Esophagus squamous epithelium (tissue), 5 donors: ENCODE measurements around the gene ZNF12. TPM values are rescaled to one million over a fixed set of nuclear protein-coding genes. Genes with fewer than 3 reads are reported as not detected.

Experiments used
- DNase-seq: peaks from one replicate; lab custom pipeline; 2025; lab: John Stamatoyannopoulos, UW
- H3K27ac ChIP-seq, 4 donors: fragments of 200-600 bp; sonication (generic); one replicate each; pipeline ENCODE4 v1.5.1; 2016 to 2019; ENCODE audit warnings: mild to moderate bottlenecking in 1 of 4
- H3K27me3 ChIP-seq, 4 donors: fragments of 200-600 bp; sonication (generic); 1 replicate in 3 of 4; 2 replicates in 1 of 4; pipeline versions ENCODE4 v1.5.1 to v1.6.0; 2017 to 2021; ENCODE audit warnings: antibody characterized with exemption in 1 of 4
- H3K36me3 ChIP-seq, 3 donors: fragments of 200-600 bp; sonication (generic); one replicate each; pipeline ENCODE4 v1.5.1; 2016 to 2019
- H3K4me1 ChIP-seq, 3 donors: fragments of 200-600 bp; sonication (generic); one replicate each; pipeline ENCODE4 v1.5.1; 2017 to 2019
- H3K4me3 ChIP-seq, 4 donors: fragments of 200-600 bp; sonication (generic); 1 replicate in 3 of 4; 2 replicates in 1 of 4; pipeline ENCODE4 v1.5.1; 2016 to 2019; ENCODE audit warnings: mild to moderate bottlenecking in 2 of 4, moderate library complexity in 1 of 4
- H3K9me3 ChIP-seq, 3 donors: fragments of 200-600 bp; sonication (generic); one replicate each; pipeline ENCODE4 v1.5.1; 2016 to 2019
- CTCF ChIP-seq, 6 experiments: fragments of 450-650 bp in 4 of 6; fragments of 200-600 bp in 2 of 6; sonication (generic) in 2 of 6; IDR thresholded peaks; one replicate each; pipeline ENCODE4 v1.5.1; 2016 to 2019; ENCODE audit warnings: antibody characterized with exemption in 6 of 6, mild to moderate bottlenecking in 4 of 6, moderate library complexity in 4 of 6
- POLR2A ChIP-seq, 4 donors: fragments of 450-650 bp; IDR thresholded peaks; one replicate each; pipeline ENCODE4 v1.6.1; 2017; ENCODE audit warnings: antibody characterized with exemption in 4 of 4, mild to moderate bottlenecking in 4 of 4, moderate library complexity in 3 of 4
- WGBS, 2 donors: methylation state at CpG; one replicate each; pipeline ENCODE4 v1.1.5; 2018; 5-methylcytosine and 5-hydroxymethylcytosine counted together
- intact Hi-C: fragments of 100-400 bp; cut with DNase I; formaldehyde crosslinking; loops from one replicate; pipeline ENCODE4 v1.15.0; 2022
- total RNA-seq, 4 donors: library from RNA; depleted of rRNA; stranded (reverse); fragments of >200 nt; gene quantifications; one replicate each; pipeline ENCODE4 v1.1.0, GENCODE V29; 2016
- donor health status: DM: yes; HTN: yes; CAD: no.

ZNF12 gene
- total RNA-seq, 4 donors from 2014 or later: 8.6 to 22.3 (median 11.3) TPM

- no peak for DNase-seq
Observed at GRCh38 chr7:6646465-6646864, 60.3 kb downstream of the ZNF12 start.

GRCh38 chr7:6644728-6645127, 62.0 kb downstream of the ZNF12 start:
- no peaks in the 10 kb centered on the region for H3K9me3 ChIP-seq
- no peak overlapping the region for H3K4me3 ChIP-seq
- TF ChIP-seq POLR2A (IDR thresholded peaks at IDR 0.05): no peak
- no peak for TF ChIP-seq CTCF (IDR thresholded peaks at IDR 0.05)
- no peak for DNase-seq
- WGBS, 2 donors: 94% methylated on average over 3 of the region's 10 CpGs; no CpG with 5 or more reads in 1 of the 2 donors
- no peak overlapping the region for H3K27ac ChIP-seq
- peaks cover 0 to 12% (median 0%) of the 10 kb centered on the region in 3 donors for H3K4me1 ChIP-seq
- no peaks in the 10 kb centered on the region for H3K27me3 ChIP-seq
- intact Hi-C loops: no loop called here
- peaks cover 43 to 100% (median 49%) of the 10 kb centered on the region in 3 donors for H3K36me3 ChIP-seq

More at GRCh38 chr7:6646465-6646864, 60.3 kb downstream of the ZNF12 start:
- Histone ChIP-seq H3K9me3 (no peaks in the 10 kb centered on the region), H3K36me3 (peaks cover 36 to 100% (median 50%) of the 10 kb centered on the region in 3 donors), H3K4me3 (no peak overlapping the region), H3K27ac (no peak overlapping the region), H3K4me1 (peaks cover 0 to 2% (median 0%) of the 10 kb centered on the region in 3 donors), H3K27me3 (no peaks in the 10 kb centered on the region)
- intact Hi-C loops: no loop called here
- TF ChIP-seq POLR2A (IDR thresholded peaks at IDR 0.05) (no peak), CTCF (IDR thresholded peaks at IDR 0.05) (no peak)
- WGBS, 2 donors: 70 to 100% methylated on average over 2 of the region's 8 CpGs

GRCh38 chr7:6643915-6644625, 62.7 kb downstream of the ZNF12 start:
- H3K4me3 ChIP-seq: no peak overlapping the region
- no peaks in the 10 kb centered on the region for H3K9me3 ChIP-seq
- intact Hi-C loops: no loop called here
- peaks cover 43 to 100% (median 49%) of the 10 kb centered on the region in 3 donors for H3K36me3 ChIP-seq
- H3K27me3 ChIP-seq: no peaks in the 10 kb centered on the region
- TF ChIP-seq POLR2A (IDR thresholded peaks at IDR 0.05) (no peak), CTCF (IDR thresholded peaks at IDR 0.05) (no peak)
- no peak overlapping the region for H3K27ac ChIP-seq
- H3K4me1 ChIP-seq: peaks cover 0 to 19% (median 7%) of the 10 kb centered on the region in 3 donors
- no peak for DNase-seq
- 85 to 95% methylated on average over 12 to 13 of the region's 21 CpGs for WGBS, 2 donors

GRCh38 chr7:6642861-6643640, 63.7 kb downstream of the ZNF12 start:
- Histone ChIP-seq H3K9me3 (no peaks in the 10 kb centered on the region), H3K4me3 (no peak overlapping the region), H3K4me1 (peaks cover 6 to 29% (median 17%) of the 10 kb centered on the region in 3 donors), H3K27ac (no peak overlapping the region), H3K36me3 (peaks cover 43 to 93% (median 49%) of the 10 kb centered on the region in 3 donors), H3K27me3 (no peaks in the 10 kb centered on the region)
- intact Hi-C loops: no loop called here
- 83 to 88% methylated on average over 7 to 14 of the region's 22 CpGs for WGBS, 2 donors
- DNase-seq: no peak
- TF ChIP-seq POLR2A (IDR thresholded peaks at IDR 0.05): no peak
- no peak for TF ChIP-seq CTCF (IDR thresholded peaks at IDR 0.05)
